Stimulated activated CD8-positive, alpha-beta memory T cell treated with anti-CD3 and anti-CD28 coated beads, Interleukin-15, amount 100 ng/mL, for 1 hour (primary cell): ENCODE results near the gene EEF1AKMT1.
"Not testable (repeated sequence)": the region's sequence is repeated elsewhere in the genome, so short reads cannot be mapped to it uniquely, and the experiment has no call there.

Experiments used
- DNase-seq: peaks from one replicate; pipeline ENCODE4 v3.0.0-alpha.2; 2020; ENCODE audit warnings: low read depth

EEF1AKMT1 gene

GRCh38 chr13:20696073-20696472 lies 77.7 kb downstream of the EEF1AKMT1 start:
- DNase-seq = no peak

DNA sequence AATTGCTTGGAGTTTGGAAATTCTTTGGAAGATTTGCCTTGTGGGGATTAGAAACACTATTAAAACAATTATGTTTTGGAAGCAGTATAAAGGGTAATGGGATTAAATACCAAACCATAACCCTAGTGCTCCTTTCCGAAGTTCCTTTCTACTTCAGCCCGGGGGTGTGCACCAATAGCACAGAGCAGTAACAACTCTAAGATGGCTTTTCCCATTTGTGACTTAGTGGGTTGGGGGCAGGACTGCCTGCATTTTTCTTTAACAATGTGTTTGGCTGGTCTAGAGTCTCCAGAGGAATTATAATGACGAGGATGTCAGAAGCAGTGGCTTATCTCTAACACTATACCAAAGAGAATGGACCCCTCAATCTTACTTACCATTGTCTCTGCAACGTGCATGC lies 82.1 kb downstream of the EEF1AKMT1 start:
- no peak for DNase-seq

DNA sequence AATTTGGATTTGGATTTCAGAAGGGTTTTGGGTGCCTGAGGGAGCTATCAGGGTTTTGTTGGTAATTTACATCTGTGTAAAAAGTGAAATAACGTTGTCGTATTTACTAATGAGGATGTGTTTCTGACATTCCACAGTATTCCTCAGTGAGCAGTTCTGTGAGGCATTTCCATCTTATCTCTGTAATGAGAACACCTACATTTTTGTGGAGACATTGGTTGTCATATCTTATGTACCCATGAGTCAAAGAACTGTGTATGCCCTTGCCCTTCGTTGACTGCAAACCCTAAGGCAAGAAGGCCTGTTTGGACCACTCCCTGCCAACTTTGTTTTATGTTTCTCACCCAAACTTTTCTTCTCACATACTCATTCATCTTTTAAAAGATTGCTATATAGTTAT lies 84.5 kb downstream of the EEF1AKMT1 start:
- DNase-seq = no peak

GRCh38 chr13:20686863-20687579 lies 86.7 kb downstream of the EEF1AKMT1 start:
- no peak for DNase-seq

GRCh38 chr13:20686167-20686566 lies 87.6 kb downstream of the EEF1AKMT1 start:
- no peak for DNase-seq

GRCh38 chr13:20685092-20685491 lies 88.7 kb downstream of the EEF1AKMT1 start:
- DNase-seq = no peak

DNA sequence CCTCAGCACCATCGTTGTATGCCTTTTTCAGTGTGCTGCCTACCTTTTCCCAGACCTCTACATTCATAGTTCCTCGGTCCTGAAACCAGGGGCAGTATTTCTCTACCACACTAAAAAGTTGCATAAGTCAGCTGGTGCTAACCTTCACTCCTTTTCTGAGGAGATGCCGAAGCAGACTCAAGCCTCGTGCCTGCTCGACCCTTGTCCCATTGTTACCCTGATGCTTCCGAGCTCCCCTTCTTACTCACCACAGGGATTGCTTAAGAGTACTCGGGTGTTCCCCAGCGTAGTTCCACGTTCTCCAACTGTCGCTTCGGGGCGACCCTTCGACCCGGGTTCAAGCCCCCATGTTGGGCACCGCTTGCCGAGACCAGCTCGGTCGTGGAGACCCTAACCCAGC lies 89.2 kb downstream of the EEF1AKMT1 start:
- no peak for DNase-seq

GRCh38 chr13:20684041-20684440 lies 89.7 kb downstream of the EEF1AKMT1 start:
- DNase-seq = no peak

DNA sequence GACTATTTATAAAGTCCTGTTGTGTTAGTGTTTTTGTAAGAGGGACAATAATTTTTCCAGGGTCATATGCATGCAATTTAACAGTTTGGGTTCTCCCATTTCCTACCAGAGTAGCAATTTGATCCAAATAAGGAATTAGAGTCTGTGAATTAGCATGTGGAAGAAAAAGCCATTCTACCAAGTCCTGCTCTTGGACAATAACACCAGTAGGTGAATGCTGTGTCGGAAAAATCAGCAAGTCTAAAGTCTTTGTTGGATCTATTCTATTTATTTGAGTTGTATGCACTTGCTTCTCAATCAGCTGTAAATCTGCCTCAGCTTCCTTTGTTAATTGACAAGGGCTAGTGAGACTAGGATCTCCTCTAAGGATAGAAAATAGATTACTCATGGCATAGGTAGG lies 91.7 kb downstream of the EEF1AKMT1 start:
- no peak for DNase-seq

GRCh38 chr13:20681481-20681880 lies 92.3 kb downstream of the EEF1AKMT1 start:
- not testable (repeated sequence) for DNase-seq

- DNase-seq = no peak
Measured at GRCh38 chr13:20680416-20681080, 93.2 kb downstream of the EEF1AKMT1 start.

DNA sequence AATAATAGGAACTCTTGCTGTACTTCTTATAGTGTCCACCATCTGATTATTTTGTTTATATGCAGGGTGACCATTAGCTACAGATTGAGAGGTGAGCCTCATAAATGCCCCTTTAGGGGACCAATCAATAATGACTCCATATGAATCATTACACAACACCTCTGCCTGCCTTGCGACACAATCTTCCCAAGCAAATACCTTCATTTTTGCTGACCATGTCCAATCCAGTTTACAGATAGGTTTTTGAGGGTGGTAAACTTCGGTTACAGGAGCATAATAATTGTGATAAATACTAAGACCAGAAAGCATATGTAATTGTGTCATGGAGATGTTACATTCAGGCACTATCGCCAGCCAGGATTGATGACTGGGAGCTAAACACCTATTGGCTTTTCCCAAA lies 93.9 kb downstream of the EEF1AKMT1 start:
- DNase-seq = no peak
